ENCODE data around the gene S100A14. TPM values are rescaled to one million over a fixed set of nuclear protein-coding genes. Genes with fewer than 3 reads are reported as not detected.
"Not testable (repeated sequence)": the region's sequence is repeated elsewhere in the genome, so short reads cannot be mapped to it uniquely, and the experiment has no call there.

S100A14 gene
- total and polyA plus RNA-seq, 4 donors: 0.39 to 0.61 TPM; not detected in 2

DNA sequence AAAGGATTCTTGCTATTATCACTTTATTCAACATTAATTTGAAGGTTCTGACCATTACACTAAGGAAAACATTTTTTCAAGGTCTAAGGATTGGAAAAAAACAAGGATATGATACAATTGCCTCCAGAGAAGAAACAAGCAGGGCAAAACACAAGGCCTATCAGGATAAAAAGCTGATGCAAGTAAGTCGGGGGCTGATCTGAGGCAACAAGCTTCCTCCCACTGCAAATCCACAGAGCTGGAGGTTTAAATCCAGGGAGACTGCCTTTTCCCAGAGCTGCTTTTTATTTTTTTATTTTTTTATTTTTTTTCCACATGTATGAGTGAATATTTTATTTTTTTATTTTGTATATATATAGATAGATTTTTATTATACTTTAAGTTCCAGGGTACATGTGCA is 31.1 kb downstream of the S100A14 start:
- Histone ChIP-seq H3K4me1 (ENCODE audit: control insufficient read depth, insufficient read depth, low read length) (peaks cover 9% of the 10 kb centered on the region), H3K4me3 (ENCODE audit: low read depth, low read length) (no peak overlapping the region), H3K27me3 (ENCODE audit: control insufficient read depth, insufficient read depth, low read length) (no peaks in the 10 kb centered on the region), H3K36me3 (ENCODE audit: control insufficient read depth, insufficient read depth, low read length) (no peaks in the 10 kb centered on the region), H3K27ac (ENCODE audit: low read depth, low read length) (no peak overlapping the region), H3K9me3 (ENCODE audit: control insufficient read depth, insufficient read depth, low read length) (no peaks in the 10 kb centered on the region)
- WGBS (ENCODE audit: insufficient coverage): 71% methylated on average over 1 of the region's 1 CpG
- DNase-seq (ENCODE audit: low read depth in 4 of 6, low spot score in 6 of 6): no peak

DNA sequence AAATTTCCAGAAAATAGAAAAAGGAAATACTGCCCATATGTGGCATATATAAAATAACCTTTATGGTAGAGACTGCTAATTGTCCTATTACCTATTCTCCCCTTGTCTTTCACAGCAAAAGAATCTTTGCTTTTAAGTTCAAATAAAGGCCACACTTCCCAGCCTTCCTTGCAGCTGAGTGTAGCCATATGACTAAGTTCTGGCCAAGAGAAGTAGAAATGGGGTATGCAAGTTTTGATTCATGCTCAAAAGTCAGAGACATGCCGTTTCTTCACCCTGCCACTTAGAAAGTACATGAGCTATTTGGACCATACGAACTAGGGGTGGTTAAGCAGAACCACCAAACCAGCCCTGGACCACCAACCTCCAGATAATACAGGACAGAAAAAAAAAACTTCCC is 32.1 kb downstream of the S100A14 start:
- Histone ChIP-seq H3K36me3 (ENCODE audit: control insufficient read depth, insufficient read depth, low read length) (no peaks in the 10 kb centered on the region), H3K27me3 (ENCODE audit: control insufficient read depth, insufficient read depth, low read length) (no peaks in the 10 kb centered on the region), H3K9me3 (ENCODE audit: control insufficient read depth, insufficient read depth, low read length) (no peaks in the 10 kb centered on the region), H3K4me3 (ENCODE audit: low read depth, low read length) (no peak overlapping the region), H3K4me1 (ENCODE audit: control insufficient read depth, insufficient read depth, low read length) (peaks cover 9% of the 10 kb centered on the region), H3K27ac (ENCODE audit: low read depth, low read length) (no peak overlapping the region)
- 75% methylated on average over 2 of the region's 2 CpGs for WGBS (ENCODE audit: insufficient coverage)
- DNase-seq (ENCODE audit: low read depth in 4 of 6, low spot score in 6 of 6): no peak

DNA sequence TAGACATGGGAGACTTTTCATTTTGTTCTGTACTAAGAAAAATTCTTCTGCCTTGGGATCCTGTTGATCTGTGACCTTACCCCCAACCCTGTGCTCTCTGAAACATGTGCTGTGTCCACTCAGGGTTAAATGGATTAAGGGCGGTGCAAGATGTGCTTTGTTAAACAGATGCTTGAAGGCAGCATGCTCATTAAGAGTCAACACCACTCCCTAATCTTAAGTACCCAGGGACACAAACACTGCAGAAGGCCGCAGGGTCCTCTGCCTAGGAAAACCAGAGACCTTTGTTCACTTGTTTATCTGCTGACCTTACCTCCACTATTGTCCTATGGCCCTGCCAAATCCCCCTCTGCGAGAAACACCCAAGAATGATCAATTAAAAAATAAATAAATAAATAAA is 32.6 kb downstream of the S100A14 start:
- H3K9me3 ChIP-seq (ENCODE audit: control insufficient read depth, insufficient read depth, low read length); H3K36me3 ChIP-seq (ENCODE audit: control insufficient read depth, insufficient read depth, low read length): not testable (repeated sequence)

DNA sequence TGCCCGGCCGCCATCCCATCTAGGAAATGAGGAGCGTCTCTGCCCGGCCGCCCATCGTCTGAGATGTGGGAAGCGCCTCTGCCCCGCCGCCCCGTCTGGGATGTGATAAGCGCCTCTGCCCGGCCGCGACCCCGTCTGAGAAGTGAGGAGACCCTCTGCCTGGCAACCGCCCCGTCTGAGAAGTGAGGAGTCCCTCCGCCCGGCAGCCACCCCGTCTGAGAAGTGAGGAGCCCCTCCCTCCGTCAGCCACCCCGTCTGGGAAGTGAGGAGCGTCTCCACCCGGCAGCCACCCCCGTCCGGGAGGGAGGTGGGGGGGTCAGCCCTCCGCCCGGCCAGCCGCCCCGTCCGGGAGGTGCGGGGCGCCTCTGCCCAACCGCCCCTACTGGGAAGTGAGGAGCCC is 33.3 kb downstream of the S100A14 start:
- not testable (repeated sequence) for H3K27ac ChIP-seq (ENCODE audit: low read depth, low read length); H3K4me3 ChIP-seq (ENCODE audit: low read depth, low read length); H3K27me3 ChIP-seq (ENCODE audit: control insufficient read depth, insufficient read depth, low read length); DNase-seq (ENCODE audit: low read depth in 4 of 6, low spot score in 6 of 6); H3K36me3 ChIP-seq (ENCODE audit: control insufficient read depth, insufficient read depth, low read length); H3K9me3 ChIP-seq (ENCODE audit: control insufficient read depth, insufficient read depth, low read length)
- peaks cover 13% of the 10 kb centered on the region for H3K4me1 ChIP-seq (ENCODE audit: control insufficient read depth, insufficient read depth, low read length)
- WGBS (ENCODE audit: insufficient coverage): 100% methylated on average over 6 of the region's 34 CpGs

More for the DNA sequence above, 32.6 kb downstream of the S100A14 start:
- not testable (repeated sequence) for H3K27ac ChIP-seq (ENCODE audit: low read depth, low read length); DNase-seq (ENCODE audit: low read depth in 4 of 6, low spot score in 6 of 6); H3K4me3 ChIP-seq (ENCODE audit: low read depth, low read length); H3K4me1 ChIP-seq (ENCODE audit: control insufficient read depth, insufficient read depth, low read length); H3K27me3 ChIP-seq (ENCODE audit: control insufficient read depth, insufficient read depth, low read length)
- no CpG with 5 or more reads among the region's 3 CpGs for WGBS (ENCODE audit: insufficient coverage)

DNA sequence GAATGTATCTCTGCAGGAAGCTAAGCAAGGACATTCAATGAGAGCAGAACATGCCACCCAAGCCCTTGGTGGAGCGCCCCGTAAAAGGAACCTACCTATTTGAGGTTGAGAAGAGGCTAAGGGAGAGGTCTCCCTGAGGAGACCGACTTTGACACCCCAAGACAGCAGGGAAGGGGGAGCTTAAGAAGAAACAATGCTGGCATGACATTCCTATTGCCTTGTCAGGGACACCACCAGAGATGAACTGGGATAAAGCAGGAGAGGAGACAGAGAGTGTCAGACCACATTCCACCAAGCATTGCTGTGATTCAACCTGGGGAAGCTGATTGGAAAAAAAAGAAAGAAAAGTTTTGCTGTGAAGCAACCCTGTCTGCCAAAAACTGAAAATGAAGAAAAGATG is 37.2 kb downstream of the S100A14 start:
- Histone ChIP-seq H3K4me1 (ENCODE audit: control insufficient read depth, insufficient read depth, low read length) (peaks cover 11% of the 10 kb centered on the region), H3K27ac (ENCODE audit: low read depth, low read length) (no peak overlapping the region), H3K27me3 (ENCODE audit: control insufficient read depth, insufficient read depth, low read length) (no peaks in the 10 kb centered on the region), H3K4me3 (ENCODE audit: low read depth, low read length) (no peak overlapping the region), H3K9me3 (ENCODE audit: control insufficient read depth, insufficient read depth, low read length) (no peaks in the 10 kb centered on the region), H3K36me3 (ENCODE audit: control insufficient read depth, insufficient read depth, low read length) (no peaks in the 10 kb centered on the region)
- WGBS (ENCODE audit: insufficient coverage): 79% methylated on average over 3 of the region's 3 CpGs
- DNase-seq (ENCODE audit: low read depth in 4 of 6, low spot score in 6 of 6): no peak

DNA sequence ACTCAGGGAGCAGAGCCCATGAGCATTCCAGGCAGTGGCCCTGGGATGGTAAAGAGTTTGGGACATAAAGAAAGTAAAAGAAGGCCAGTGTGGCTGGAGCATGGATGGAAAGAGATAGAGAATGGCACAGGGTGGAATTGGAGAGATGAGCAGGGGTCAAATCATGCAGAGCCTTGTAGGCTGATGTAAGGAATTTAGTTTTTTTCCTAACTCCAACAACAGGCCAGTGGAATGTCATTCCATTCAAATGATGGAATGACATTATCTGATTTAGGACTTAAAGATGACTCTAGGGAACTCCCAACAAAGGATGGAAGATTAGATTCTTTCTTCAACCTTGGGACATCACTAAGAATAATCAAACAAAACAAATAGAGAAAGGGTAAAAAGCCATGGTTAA is 37.6 kb downstream of the S100A14 start:
- no peak overlapping the region for H3K27ac ChIP-seq (ENCODE audit: low read depth, low read length)
- H3K4me1 ChIP-seq (ENCODE audit: control insufficient read depth, insufficient read depth, low read length): peaks cover 11% of the 10 kb centered on the region
- no peaks in the 10 kb centered on the region for H3K36me3 ChIP-seq (ENCODE audit: control insufficient read depth, insufficient read depth, low read length)
- no peaks in the 10 kb centered on the region for H3K27me3 ChIP-seq (ENCODE audit: control insufficient read depth, insufficient read depth, low read length)
- H3K9me3 ChIP-seq (ENCODE audit: control insufficient read depth, insufficient read depth, low read length): no peaks in the 10 kb centered on the region
- no peak for DNase-seq (ENCODE audit: low read depth in 4 of 6, low spot score in 6 of 6)
- no peak overlapping the region for H3K4me3 ChIP-seq (ENCODE audit: low read depth, low read length)

DNA sequence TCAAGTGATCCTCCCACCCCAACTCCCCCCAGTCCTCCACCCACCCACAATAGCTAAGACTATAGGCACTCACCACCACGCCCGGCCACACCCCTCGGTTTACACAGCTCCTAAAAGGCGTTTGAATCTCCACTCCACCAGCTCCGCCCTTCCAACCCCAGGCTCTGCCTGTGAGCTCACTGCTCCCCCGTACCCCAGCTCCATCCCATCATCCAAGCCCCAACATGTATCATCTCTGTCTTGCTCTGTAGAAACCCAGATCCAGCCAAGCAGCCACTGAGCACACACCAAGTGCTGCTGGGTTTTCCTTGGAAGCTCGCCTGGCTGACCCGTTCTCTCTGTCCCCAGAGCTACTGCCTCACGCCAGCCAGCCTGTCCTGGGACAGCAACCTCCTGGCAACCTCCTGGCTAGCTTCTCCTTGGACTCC is 38.5 kb downstream of the S100A14 start:
- no peaks in the 10 kb centered on the region for H3K36me3 ChIP-seq (ENCODE audit: control insufficient read depth, insufficient read depth, low read length)
- DNase-seq (ENCODE audit: low read depth in 4 of 6, low spot score in 6 of 6): peak in 1 of 6 donors; percentile 61
- no peaks in the 10 kb centered on the region for H3K27me3 ChIP-seq (ENCODE audit: control insufficient read depth, insufficient read depth, low read length)
- H3K9me3 ChIP-seq (ENCODE audit: control insufficient read depth, insufficient read depth, low read length): no peaks in the 10 kb centered on the region
- WGBS (ENCODE audit: insufficient coverage): 61% methylated on average over 9 of the region's 9 CpGs
- no peak overlapping the region for H3K4me3 ChIP-seq (ENCODE audit: low read depth, low read length)
- peak overlapping the region; percentile 57 for H3K27ac ChIP-seq (ENCODE audit: low read depth, low read length)
- H3K4me1 ChIP-seq (ENCODE audit: control insufficient read depth, insufficient read depth, low read length): peaks cover 11% of the 10 kb centered on the region

DNA sequence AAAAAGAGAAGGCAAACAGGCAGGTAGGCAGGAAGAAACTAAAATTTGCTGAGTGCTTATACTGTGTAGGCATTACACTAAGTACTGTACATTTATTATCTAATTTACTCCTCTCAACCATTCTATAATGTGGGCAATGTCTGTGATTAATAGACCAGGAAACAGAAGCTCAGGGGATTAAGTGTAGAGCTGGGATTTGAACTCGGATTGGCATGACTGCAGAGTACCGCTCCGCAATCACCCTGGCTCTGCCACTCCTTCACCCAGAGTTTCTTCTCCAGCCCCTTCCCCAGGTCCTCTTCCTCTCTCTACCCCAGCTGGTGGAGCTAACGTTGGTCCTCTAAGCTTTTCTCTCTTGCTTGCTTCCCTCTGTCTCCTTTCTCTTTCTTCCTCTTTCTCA is 39.0 kb downstream of the S100A14 start:
- no peak for DNase-seq (ENCODE audit: low read depth in 4 of 6, low spot score in 6 of 6)
- H3K27ac ChIP-seq (ENCODE audit: low read depth, low read length): no peak overlapping the region
- no peak overlapping the region for H3K4me3 ChIP-seq (ENCODE audit: low read depth, low read length)
- 40% methylated on average over 1 of the region's 4 CpGs for WGBS (ENCODE audit: insufficient coverage)
- no peaks in the 10 kb centered on the region for H3K36me3 ChIP-seq (ENCODE audit: control insufficient read depth, insufficient read depth, low read length)
- H3K4me1 ChIP-seq (ENCODE audit: control insufficient read depth, insufficient read depth, low read length): peaks cover 13% of the 10 kb centered on the region
- H3K9me3 ChIP-seq (ENCODE audit: control insufficient read depth, insufficient read depth, low read length): no peaks in the 10 kb centered on the region
- H3K27me3 ChIP-seq (ENCODE audit: control insufficient read depth, insufficient read depth, low read length): no peaks in the 10 kb centered on the region

DNA sequence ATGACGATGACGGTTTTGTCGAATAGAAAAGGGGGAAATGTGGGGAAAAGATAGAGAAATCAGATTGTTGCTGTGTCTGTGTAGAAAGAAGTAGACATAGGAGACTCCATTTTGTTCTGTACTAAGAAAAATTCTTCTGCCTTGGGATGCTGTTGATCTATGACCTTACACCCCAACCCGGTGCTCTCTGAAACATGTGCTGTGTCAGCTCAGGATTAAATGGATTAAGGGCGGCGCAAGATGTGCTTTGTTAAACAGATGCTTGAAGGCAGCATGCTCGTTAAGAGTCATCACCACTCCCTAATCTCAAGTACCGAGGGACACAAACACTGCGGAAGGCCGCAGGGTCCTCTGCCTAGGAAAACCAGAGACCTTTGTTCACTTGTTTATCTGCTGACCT is 40.6 kb downstream of the S100A14 start:
- H3K4me3 ChIP-seq (ENCODE audit: low read depth, low read length); H3K27ac ChIP-seq (ENCODE audit: low read depth, low read length); H3K36me3 ChIP-seq (ENCODE audit: control insufficient read depth, insufficient read depth, low read length); H3K27me3 ChIP-seq (ENCODE audit: control insufficient read depth, insufficient read depth, low read length); H3K9me3 ChIP-seq (ENCODE audit: control insufficient read depth, insufficient read depth, low read length); DNase-seq (ENCODE audit: low read depth in 4 of 6, low spot score in 6 of 6): not testable (repeated sequence)
- no CpG with 5 or more reads among the region's 10 CpGs for WGBS (ENCODE audit: insufficient coverage)
- peaks cover 17% of the 10 kb centered on the region for H3K4me1 ChIP-seq (ENCODE audit: control insufficient read depth, insufficient read depth, low read length)

DNA sequence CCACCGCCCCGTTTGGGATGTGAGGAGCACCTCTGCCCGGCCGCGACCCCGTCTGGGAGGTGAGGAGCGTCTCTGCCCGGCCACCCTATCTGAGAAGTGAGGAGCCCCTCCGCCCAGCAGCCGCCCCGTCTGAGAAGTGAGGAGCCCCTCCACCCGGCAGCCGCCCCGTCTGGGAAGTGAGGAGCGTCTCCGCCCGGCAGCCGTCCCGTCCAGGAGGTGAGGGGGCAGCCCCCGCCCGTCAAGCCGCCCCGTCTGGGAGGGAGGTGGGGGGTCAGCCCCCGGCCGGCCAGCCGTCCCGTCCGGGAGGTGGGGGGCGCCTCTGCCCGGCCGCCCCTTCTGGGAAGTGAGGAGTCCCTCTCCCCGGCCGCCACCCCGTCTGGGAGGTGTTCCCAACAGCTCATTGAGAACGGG is 41.0 kb downstream of the S100A14 start:
- peaks cover 17% of the 10 kb centered on the region for H3K4me1 ChIP-seq (ENCODE audit: control insufficient read depth, insufficient read depth, low read length)
- H3K36me3 ChIP-seq (ENCODE audit: control insufficient read depth, insufficient read depth, low read length); H3K9me3 ChIP-seq (ENCODE audit: control insufficient read depth, insufficient read depth, low read length); H3K27me3 ChIP-seq (ENCODE audit: control insufficient read depth, insufficient read depth, low read length); H3K27ac ChIP-seq (ENCODE audit: low read depth, low read length); DNase-seq (ENCODE audit: low read depth in 4 of 6, low spot score in 6 of 6); H3K4me3 ChIP-seq (ENCODE audit: low read depth, low read length): not testable (repeated sequence)
- 93% methylated on average over 20 of the region's 35 CpGs for WGBS (ENCODE audit: insufficient coverage)

Data from spinal cord (tissue), 10 donors.